ENCODE data around the gene BAIAP2.

DNA sequence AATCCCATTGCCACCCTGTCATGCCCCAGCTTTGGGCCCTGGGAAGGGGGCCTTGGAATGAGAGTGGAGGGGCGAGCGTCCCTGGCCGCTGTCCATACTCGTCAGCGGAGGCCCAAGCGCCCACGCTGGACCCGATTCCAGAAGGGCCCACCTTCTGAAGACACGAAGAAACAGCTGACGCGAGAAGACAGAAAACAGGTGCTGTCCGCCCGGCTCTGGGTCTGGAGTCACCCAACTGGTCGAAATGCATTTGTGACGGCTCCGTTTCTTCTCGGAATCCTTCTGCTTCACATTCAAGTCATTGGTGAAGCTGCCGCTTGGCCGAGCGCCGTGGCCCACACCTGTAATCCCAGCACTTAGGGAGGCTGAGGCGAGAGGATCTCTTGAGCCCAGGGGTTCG lies 77.5 kb downstream of the BAIAP2 start:
- TF ChIP-seq, protein P1, sequence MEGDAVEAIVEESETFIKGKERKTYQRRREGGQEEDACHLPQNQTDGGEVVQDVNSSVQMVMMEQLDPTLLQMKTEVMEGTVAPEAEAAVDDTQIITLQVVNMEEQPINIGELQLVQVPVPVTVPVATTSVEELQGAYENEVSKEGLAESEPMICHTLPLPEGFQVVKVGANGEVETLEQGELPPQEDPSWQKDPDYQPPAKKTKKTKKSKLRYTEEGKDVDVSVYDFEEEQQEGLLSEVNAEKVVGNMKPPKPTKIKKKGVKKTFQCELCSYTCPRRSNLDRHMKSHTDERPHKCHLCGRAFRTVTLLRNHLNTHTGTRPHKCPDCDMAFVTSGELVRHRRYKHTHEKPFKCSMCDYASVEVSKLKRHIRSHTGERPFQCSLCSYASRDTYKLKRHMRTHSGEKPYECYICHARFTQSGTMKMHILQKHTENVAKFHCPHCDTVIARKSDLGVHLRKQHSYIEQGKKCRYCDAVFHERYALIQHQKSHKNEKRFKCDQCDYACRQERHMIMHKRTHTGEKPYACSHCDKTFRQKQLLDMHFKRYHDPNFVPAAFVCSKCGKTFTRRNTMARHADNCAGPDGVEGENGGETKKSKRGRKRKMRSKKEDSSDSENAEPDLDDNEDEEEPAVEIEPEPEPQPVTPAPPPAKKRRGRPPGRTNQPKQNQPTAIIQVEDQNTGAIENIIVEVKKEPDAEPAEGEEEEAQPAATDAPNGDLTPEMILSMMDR (IDR thresholded peaks at IDR 0.05; ENCODE audit: low read length) = no peak
- TF ChIP-seq EZH2 (optimal IDR thresholded peaks at IDR 0.05; ENCODE audit: low read depth, low read length) = no peak
